HG03159 (cell line): Measurements from ENCODE around the gene HAND1.

Source experiments
- ATAC-seq: cut with Tn5 transposase; IDR thresholded peaks from one replicate; pipeline ENCODE4 v1.9.1; 2021; ENCODE audit warnings: mild to moderate bottlenecking, moderate library complexity; ENCODE audit not compliant: unreplicated experiment

Gene HAND1

GRCh38 chr5:154461531-154461930 lies 16.5 kb downstream of the HAND1 start:
- no peak for ATAC-seq

GRCh38 chr5:154460172-154460571 lies 17.9 kb downstream of the HAND1 start:
- no peak for ATAC-seq

- ATAC-seq = no peak
These were observed 19.0 kb downstream of the HAND1 start for GRCh38 chr5:154459015-154459414.

GRCh38 chr5:154456540-154456939 lies 21.5 kb downstream of the HAND1 start:
- ATAC-seq = no peak

GRCh38 chr5:154455585-154455984 lies 22.4 kb downstream of the HAND1 start:
- no peak for ATAC-seq

GRCh38 chr5:154451957-154452356 lies 26.1 kb downstream of the HAND1 start:
- ATAC-seq = no peak

GRCh38 chr5:154449786-154450185 lies 28.2 kb downstream of the HAND1 start:
- no peak for ATAC-seq

GRCh38 chr5:154447089-154447725 lies 30.8 kb downstream of the HAND1 start:
- ATAC-seq = no peak

- no peak for ATAC-seq
These were observed 31.6 kb downstream of the HAND1 start for GRCh38 chr5:154446195-154447088.

- ATAC-seq = peak; percentile 95
These were observed 32.4 kb downstream of the HAND1 start, which contains the start of gene SAP30L for GRCh38 chr5:154445422-154446194. SAP30L (plus strand) TSS chr5:154445997; CDS start chr5:154446605, 608 bp downstream.

- ATAC-seq = no peak
These were observed 33.2 kb downstream of the HAND1 start for GRCh38 chr5:154444556-154445421.

- no peak for ATAC-seq
These were observed 35.2 kb downstream of the HAND1 start for GRCh38 chr5:154442801-154443200.

- ATAC-seq = no peak
These were observed 37.5 kb downstream of the HAND1 start for GRCh38 chr5:154440540-154440939.

GRCh38 chr5:154437281-154437965 lies 40.6 kb downstream of the HAND1 start:
- ATAC-seq = no peak

- no peak for ATAC-seq
These were observed 42.8 kb downstream of the HAND1 start for GRCh38 chr5:154435226-154435625.

- ATAC-seq = no peak
These were observed 46.9 kb downstream of the HAND1 start for GRCh38 chr5:154430961-154431630.

- ATAC-seq = no peak
These were observed 47.6 kb downstream of the HAND1 start for GRCh38 chr5:154430466-154430865.

GRCh38 chr5:154429341-154429740 lies 48.7 kb downstream of the HAND1 start:
- no peak for ATAC-seq

GRCh38 chr5:154428208-154428607 lies 49.8 kb downstream of the HAND1 start:
- ATAC-seq = no peak
